ENCODE measurements around the gene MVK.

Gene MVK

GRCh38 chr12:109638735-109639134 lies 65.1 kb downstream of the MVK start:
- Histone ChIP-seq H3K36me3 (no peaks in the 10 kb centered on the region), H3K9me3 (ENCODE audit: severe bottlenecking) (peaks cover 2% of the 10 kb centered on the region), H3K4me3 (ENCODE audit: low read depth, low read length) (no peak overlapping the region), H3K27ac (no peak overlapping the region), H3K27me3 (ENCODE audit: insufficient read depth, low read depth, severe bottlenecking) (no peaks in the 10 kb centered on the region)
- no peak for DNase-seq
- TF ChIP-seq CTCF (IDR thresholded peaks at IDR 0.05; ENCODE audit: low read depth, low read length): no peak

GRCh38 chr12:109639151-109639872 lies 65.7 kb downstream of the MVK start:
- no peak overlapping the region for H3K4me3 ChIP-seq (ENCODE audit: low read depth, low read length)
- H3K27ac ChIP-seq: no peak overlapping the region
- peaks cover 2% of the 10 kb centered on the region for H3K9me3 ChIP-seq (ENCODE audit: severe bottlenecking)
- no peak for TF ChIP-seq CTCF (IDR thresholded peaks at IDR 0.05; ENCODE audit: low read depth, low read length)
- no peak for DNase-seq
- no peaks in the 10 kb centered on the region for H3K27me3 ChIP-seq (ENCODE audit: insufficient read depth, low read depth, severe bottlenecking)
- no peaks in the 10 kb centered on the region for H3K36me3 ChIP-seq

GRCh38 chr12:109640961-109641360 lies 67.4 kb downstream of the MVK start:
- Histone ChIP-seq H3K4me3 (ENCODE audit: low read depth, low read length) (no peak overlapping the region), H3K27ac (no peak overlapping the region), H3K9me3 (ENCODE audit: severe bottlenecking) (no peaks in the 10 kb centered on the region)

GRCh38 chr12:109641422-109641821 lies 67.8 kb downstream of the MVK start:
- Histone ChIP-seq H3K27ac (no peak overlapping the region), H3K36me3 (no peaks in the 10 kb centered on the region), H3K9me3 (ENCODE audit: severe bottlenecking) (no peaks in the 10 kb centered on the region), H3K4me3 (ENCODE audit: low read depth, low read length) (no peak overlapping the region), H3K27me3 (ENCODE audit: insufficient read depth, low read depth, severe bottlenecking) (no peaks in the 10 kb centered on the region)
- no peak for TF ChIP-seq CTCF (IDR thresholded peaks at IDR 0.05; ENCODE audit: low read depth, low read length)
- no peak for DNase-seq

More at GRCh38 chr12:109640961-109641360, 67.4 kb downstream of the MVK start:
- no peak for DNase-seq
- H3K27me3 ChIP-seq (ENCODE audit: insufficient read depth, low read depth, severe bottlenecking): no peaks in the 10 kb centered on the region
- TF ChIP-seq CTCF (IDR thresholded peaks at IDR 0.05; ENCODE audit: low read depth, low read length): no peak
- no peaks in the 10 kb centered on the region for H3K36me3 ChIP-seq

- Histone ChIP-seq H3K36me3 (no peaks in the 10 kb centered on the region), H3K4me3 (ENCODE audit: low read depth, low read length) (no peak overlapping the region), H3K9me3 (ENCODE audit: severe bottlenecking) (no peaks in the 10 kb centered on the region), H3K27me3 (ENCODE audit: insufficient read depth, low read depth, severe bottlenecking) (no peaks in the 10 kb centered on the region), H3K27ac (no peak overlapping the region)
- no peak for DNase-seq
- TF ChIP-seq CTCF (IDR thresholded peaks at IDR 0.05; ENCODE audit: low read depth, low read length): no peak
Observed at GRCh38 chr12:109642506-109643132, 69.0 kb downstream of the MVK start.
